HL-60 (cell line): ENCODE data around the gene ANO8.

ENCODE experiments used
- TF ChIP-seq, protein P1 (sequence below): IDR thresholded peaks from one replicate; pipeline ENCODE4 v1.5.1; 2011; ENCODE audit warnings: low read length, control low read depth, inconsistent platforms; ENCODE audit not compliant: insufficient read depth
- TF ChIP-seq, protein P2 (sequence below): IDR thresholded peaks from 2 replicates; pipeline ENCODE4 v1.6.1; 2012; ENCODE audit warnings: low read depth; ENCODE audit not compliant: insufficient replicate concordance

DNA sequence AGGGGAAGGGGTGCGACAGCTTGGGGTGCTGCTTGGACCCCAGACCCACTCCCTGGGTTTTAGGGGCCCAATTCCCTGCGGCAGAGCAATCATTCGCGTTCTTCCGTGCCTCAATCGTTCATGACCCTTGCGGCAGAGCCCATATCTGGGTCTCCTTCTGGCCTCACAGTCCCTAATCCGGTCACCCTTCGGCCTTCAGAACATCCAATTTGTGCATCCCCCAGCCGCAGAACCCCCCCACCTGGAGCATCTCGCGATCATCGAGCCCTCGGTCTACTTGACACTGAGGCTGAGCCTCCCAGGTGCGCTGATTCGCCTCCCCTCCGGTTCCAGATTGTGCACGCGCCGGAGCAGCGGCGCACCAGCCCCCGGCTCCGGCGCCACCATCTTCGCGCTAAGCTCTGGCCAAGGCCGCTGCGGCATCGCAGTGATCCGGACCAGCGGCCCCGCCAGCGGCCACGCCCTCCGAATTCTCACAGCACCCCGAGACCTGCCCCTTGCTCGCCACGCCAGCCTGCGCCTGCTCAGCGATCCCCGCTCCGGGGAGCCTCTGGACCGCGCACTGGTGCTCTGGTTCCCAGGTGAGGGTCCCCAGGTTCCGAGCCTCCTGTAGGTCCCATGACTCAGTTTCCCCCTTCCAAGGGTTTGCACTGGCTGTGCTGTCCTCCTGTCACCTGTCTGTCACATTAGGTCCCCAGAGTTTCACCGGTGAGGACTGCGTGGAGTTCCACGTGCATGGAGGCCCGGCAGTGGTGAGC is 3.2 kb upstream of the ANO8 start:
- TF ChIP-seq, protein P1, sequence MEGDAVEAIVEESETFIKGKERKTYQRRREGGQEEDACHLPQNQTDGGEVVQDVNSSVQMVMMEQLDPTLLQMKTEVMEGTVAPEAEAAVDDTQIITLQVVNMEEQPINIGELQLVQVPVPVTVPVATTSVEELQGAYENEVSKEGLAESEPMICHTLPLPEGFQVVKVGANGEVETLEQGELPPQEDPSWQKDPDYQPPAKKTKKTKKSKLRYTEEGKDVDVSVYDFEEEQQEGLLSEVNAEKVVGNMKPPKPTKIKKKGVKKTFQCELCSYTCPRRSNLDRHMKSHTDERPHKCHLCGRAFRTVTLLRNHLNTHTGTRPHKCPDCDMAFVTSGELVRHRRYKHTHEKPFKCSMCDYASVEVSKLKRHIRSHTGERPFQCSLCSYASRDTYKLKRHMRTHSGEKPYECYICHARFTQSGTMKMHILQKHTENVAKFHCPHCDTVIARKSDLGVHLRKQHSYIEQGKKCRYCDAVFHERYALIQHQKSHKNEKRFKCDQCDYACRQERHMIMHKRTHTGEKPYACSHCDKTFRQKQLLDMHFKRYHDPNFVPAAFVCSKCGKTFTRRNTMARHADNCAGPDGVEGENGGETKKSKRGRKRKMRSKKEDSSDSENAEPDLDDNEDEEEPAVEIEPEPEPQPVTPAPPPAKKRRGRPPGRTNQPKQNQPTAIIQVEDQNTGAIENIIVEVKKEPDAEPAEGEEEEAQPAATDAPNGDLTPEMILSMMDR: no peak
- TF ChIP-seq, protein P2, sequence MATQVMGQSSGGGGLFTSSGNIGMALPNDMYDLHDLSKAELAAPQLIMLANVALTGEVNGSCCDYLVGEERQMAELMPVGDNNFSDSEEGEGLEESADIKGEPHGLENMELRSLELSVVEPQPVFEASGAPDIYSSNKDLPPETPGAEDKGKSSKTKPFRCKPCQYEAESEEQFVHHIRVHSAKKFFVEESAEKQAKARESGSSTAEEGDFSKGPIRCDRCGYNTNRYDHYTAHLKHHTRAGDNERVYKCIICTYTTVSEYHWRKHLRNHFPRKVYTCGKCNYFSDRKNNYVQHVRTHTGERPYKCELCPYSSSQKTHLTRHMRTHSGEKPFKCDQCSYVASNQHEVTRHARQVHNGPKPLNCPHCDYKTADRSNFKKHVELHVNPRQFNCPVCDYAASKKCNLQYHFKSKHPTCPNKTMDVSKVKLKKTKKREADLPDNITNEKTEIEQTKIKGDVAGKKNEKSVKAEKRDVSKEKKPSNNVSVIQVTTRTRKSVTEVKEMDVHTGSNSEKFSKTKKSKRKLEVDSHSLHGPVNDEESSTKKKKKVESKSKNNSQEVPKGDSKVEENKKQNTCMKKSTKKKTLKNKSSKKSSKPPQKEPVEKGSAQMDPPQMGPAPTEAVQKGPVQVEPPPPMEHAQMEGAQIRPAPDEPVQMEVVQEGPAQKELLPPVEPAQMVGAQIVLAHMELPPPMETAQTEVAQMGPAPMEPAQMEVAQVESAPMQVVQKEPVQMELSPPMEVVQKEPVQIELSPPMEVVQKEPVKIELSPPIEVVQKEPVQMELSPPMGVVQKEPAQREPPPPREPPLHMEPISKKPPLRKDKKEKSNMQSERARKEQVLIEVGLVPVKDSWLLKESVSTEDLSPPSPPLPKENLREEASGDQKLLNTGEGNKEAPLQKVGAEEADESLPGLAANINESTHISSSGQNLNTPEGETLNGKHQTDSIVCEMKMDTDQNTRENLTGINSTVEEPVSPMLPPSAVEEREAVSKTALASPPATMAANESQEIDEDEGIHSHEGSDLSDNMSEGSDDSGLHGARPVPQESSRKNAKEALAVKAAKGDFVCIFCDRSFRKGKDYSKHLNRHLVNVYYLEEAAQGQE: no peak
